H9 (cell line): Measurements from ENCODE around the gene JMJD1C. TPM values are rescaled to one million over a fixed set of nuclear protein-coding genes. Genes with fewer than 3 reads are reported as not detected.

Experiments used
- DNase-seq: peaks from one replicate; pipeline ENCODE4 v3.0.0-alpha.2; 2017
- H2AFZ ChIP-seq: one replicate; pipeline ENCODE4 v1.6.1; 2013; ENCODE audit warnings: mild to moderate bottlenecking, low read length, control low read depth, moderate library complexity
- H2AK5ac ChIP-seq: 2 replicates; pipeline ENCODE4 v1.6.1; 2013; ENCODE audit warnings: low read length, control low read depth, mixed read lengths; ENCODE audit not compliant: insufficient read length
- H2BK120ac ChIP-seq: one replicate; pipeline ENCODE4 v1.6.1; 2013; ENCODE audit warnings: low read depth, mild to moderate bottlenecking, low read length, control low read depth, inconsistent platforms; ENCODE audit not compliant: poor library complexity, severe bottlenecking
- H2BK12ac ChIP-seq: 2 replicates; pipeline ENCODE4 v1.6.1; 2013; ENCODE audit warnings: low read length, control low read depth, mixed read lengths, low read depth; ENCODE audit not compliant: insufficient read length
- H2BK15ac ChIP-seq: 2 replicates; pipeline ENCODE4 v1.6.1; 2013; ENCODE audit warnings: low read depth, low read length, control low read depth
- H2BK20ac ChIP-seq: one replicate; pipeline ENCODE4 v1.6.1; 2013; ENCODE audit warnings: low read depth, mild to moderate bottlenecking, low read length, control low read depth, inconsistent platforms; ENCODE audit not compliant: poor library complexity, severe bottlenecking
- H2BK5ac ChIP-seq: 2 replicates; pipeline ENCODE4 v1.6.1; 2013; ENCODE audit warnings: low read length, control low read depth, mixed read lengths; ENCODE audit not compliant: insufficient read length
- H3K14ac ChIP-seq: 2 replicates; pipeline ENCODE4 v1.6.1; 2013; ENCODE audit warnings: low read length, control low read depth; ENCODE audit not compliant: insufficient read depth
- H3K18ac ChIP-seq: 2 replicates; pipeline ENCODE4 v1.6.1; 2013; ENCODE audit warnings: low read depth, mild to moderate bottlenecking, mixed read lengths, low read length, control low read depth; ENCODE audit not compliant: insufficient read length
- H3K23ac ChIP-seq: 2 replicates; pipeline ENCODE4 v1.6.1; 2013; ENCODE audit warnings: low read length, control low read depth, mixed read lengths, low read depth; ENCODE audit not compliant: insufficient read length
- H3K23me2 ChIP-seq: 2 replicates; pipeline ENCODE4 v1.6.1; 2013; ENCODE audit warnings: low read depth, mild to moderate bottlenecking, mixed read lengths, low read length, control low read depth; ENCODE audit not compliant: insufficient read length, poor library complexity, severe bottlenecking
- H3K27ac ChIP-seq: 2 replicates; pipeline ENCODE4 v1.5.1; 2013; ENCODE audit warnings: low read length, control low read depth, mixed read lengths, low read depth; ENCODE audit not compliant: insufficient read length
- H3K27me3 ChIP-seq: 2 replicates; pipeline ENCODE4 v1.6.1; 2013; ENCODE audit warnings: low read length, control low read depth, inconsistent platforms; ENCODE audit not compliant: insufficient read depth
- H3K4ac ChIP-seq: 2 replicates; pipeline ENCODE4 v1.6.1; 2013; ENCODE audit warnings: low read depth, mild to moderate bottlenecking, control low read depth, inconsistent platforms, low read length, moderate library complexity
- H3K4me1 ChIP-seq: 2 replicates; pipeline ENCODE4 v1.6.1; 2013; ENCODE audit warnings: low read length, control low read depth, inconsistent platforms; ENCODE audit not compliant: insufficient read depth
- H3K4me2 ChIP-seq: 2 replicates; pipeline ENCODE4 v1.6.1; 2013; ENCODE audit warnings: low read length, control low read depth, mixed read lengths; ENCODE audit not compliant: insufficient read length, insufficient read depth
- H3K56ac ChIP-seq: 2 replicates; pipeline ENCODE4 v1.6.1; 2013; ENCODE audit warnings: low read depth, mild to moderate bottlenecking, mixed read lengths, low read length, control low read depth; ENCODE audit not compliant: insufficient read length
- H3K79me1 ChIP-seq: 2 replicates; pipeline ENCODE4 v1.6.1; 2013; ENCODE audit warnings: low read depth, mild to moderate bottlenecking, moderate library complexity, low read length, control low read depth, inconsistent platforms; ENCODE audit not compliant: insufficient read depth, poor library complexity, severe bottlenecking
- H3K79me2 ChIP-seq: 2 replicates; pipeline ENCODE4 v1.6.1; 2013; ENCODE audit warnings: low read length, control low read depth, inconsistent platforms; ENCODE audit not compliant: insufficient read depth
- H3K9ac ChIP-seq: 2 replicates; pipeline ENCODE4 v1.6.1; 2013; ENCODE audit warnings: low read length, control low read depth, mixed read lengths; ENCODE audit not compliant: insufficient read length; ENCODE audit errors: extremely low read depth
- H3K9me3 ChIP-seq: one replicate; pipeline ENCODE4 v1.6.1; 2013; ENCODE audit warnings: low read depth, low read length, inconsistent platforms; ENCODE audit not compliant: control insufficient read depth
- H3T11ph ChIP-seq: one replicate; pipeline ENCODE4 v1.6.1; 2013; ENCODE audit warnings: mild to moderate bottlenecking, low read length, control low read depth, inconsistent platforms
- H4K20me1 ChIP-seq: one replicate; pipeline ENCODE4 v1.6.1; 2013; ENCODE audit not compliant: control insufficient read depth, insufficient read length, insufficient read depth
- H4K5ac ChIP-seq: 2 replicates; pipeline ENCODE4 v1.6.1; 2013; ENCODE audit warnings: low read depth, mild to moderate bottlenecking, mixed read lengths, low read length, control low read depth; ENCODE audit not compliant: insufficient read length
- H4K8ac ChIP-seq: replicated peaks from 2 replicates; pipeline ENCODE4 v1.6.1; 2013; ENCODE audit warnings: low read length, control low read depth, mixed read lengths, low read depth; ENCODE audit not compliant: insufficient read length
- H4K91ac ChIP-seq: 2 replicates; pipeline ENCODE4 v1.6.1; 2013; ENCODE audit warnings: low read depth, mild to moderate bottlenecking, moderate library complexity, mixed read lengths, low read length, control low read depth; ENCODE audit not compliant: insufficient read length
- H3K27ac Mint-ChIP-seq, 3 experiments: 2 replicates in 2 of 3; 3 replicates in 1 of 3; pipeline ENCODE4 v1.8.0; 2020 to 2021; ENCODE audit warnings: mixed read lengths in 3 of 3, mild to moderate bottlenecking in 1 of 3, moderate library complexity in 1 of 3
- H3K27me3 Mint-ChIP-seq: 2 replicates; pipeline ENCODE4 v1.8.0; 2021; ENCODE audit warnings: low read depth, mild to moderate bottlenecking, moderate library complexity, mixed read lengths
- H3K36me3 Mint-ChIP-seq, 3 experiments: 2 replicates in 2 of 3; 3 replicates in 1 of 3; pipeline ENCODE4 v1.8.0; 2020 to 2021; ENCODE audit warnings: low read depth in 3 of 3, mixed read lengths in 3 of 3; ENCODE audit not compliant: insufficient read depth in 1 of 3
- H3K4me1 Mint-ChIP-seq, 2 experiments: 2 replicates each; pipeline ENCODE4 v1.8.0; 2020; ENCODE audit warnings: mixed read lengths in 2 of 2
- H3K4me3 Mint-ChIP-seq, 2 experiments: 2 replicates in 1 of 2; 3 replicates in 1 of 2; pipeline ENCODE4 v1.8.0; 2020 to 2021; ENCODE audit warnings: mild to moderate bottlenecking in 2 of 2, mixed read lengths in 2 of 2, moderate library complexity in 1 of 2
- H3K9me3 Mint-ChIP-seq, 2 experiments: 2 replicates in 1 of 2; 3 replicates in 1 of 2; pipeline ENCODE4 v1.8.0; 2020; ENCODE audit warnings: mild to moderate bottlenecking in 2 of 2, mixed read lengths in 2 of 2, moderate library complexity in 1 of 2
- CTCF ChIP-seq: fragments of 200-600 bp; sonication (generic); conservative IDR thresholded peaks from 3 replicates; pipeline ENCODE4 v1.8.0; 2021; ENCODE audit warnings: antibody characterized with exemption, mild to moderate bottlenecking
- WGBS: extraction: QIAGEN DNeasy Blood & Tissue Kit; methylation state at CpG from one replicate; pipeline ENCODE4 v1.1.7; 2013; ENCODE audit warnings: missing lambda C conversion rate, low lambda C conversion rate, mixed read lengths; ENCODE audit not compliant: insufficient read length; ENCODE audit errors: extremely low coverage; 5-methylcytosine and 5-hydroxymethylcytosine counted together
- total RNA-seq: library from RNA; stranded (reverse); gene quantifications from 2 replicates; pipeline ENCODE4 v1.2.1, GENCODE V29; 2021

JMJD1C gene
- total RNA-seq, 1 experiment from 2014 or later, result 200 TPM

GRCh38 chr10:63250032-63250431, 215.7 kb downstream of the JMJD1C start:
- DNase-seq, result no peak
- Mint-ChIP-seq H3K27ac (no peak overlapping the region), H3K27me3 (no peaks in the 10 kb centered on the region), H3K9me3 (peaks cover 10 to 16% of the 10 kb centered on the region in 2 experiments), H3K36me3 (peaks cover 40 to 49% (median 45%) of the 10 kb centered on the region in 3 experiments), H3K4me3 (no peak overlapping the region), H3K4me1 (peaks cover 40 to 41% of the 10 kb centered on the region in 2 experiments)
- H4K5ac ChIP-seq, result no peak overlapping the region
- no peak overlapping the region for H2BK15ac ChIP-seq
- H2BK12ac ChIP-seq, result no peak overlapping the region
- H3K23me2 ChIP-seq, result no peaks in the 10 kb centered on the region
- H3T11ph ChIP-seq, result no peak overlapping the region
- H2BK20ac ChIP-seq, result no peak overlapping the region
- no peak overlapping the region for H2AFZ ChIP-seq
- no peak overlapping the region for H2AK5ac ChIP-seq
- H2BK5ac ChIP-seq, result no peak overlapping the region
- H3K79me1 ChIP-seq, result no peaks in the 10 kb centered on the region
- no peak overlapping the region for H3K4ac ChIP-seq
- no peak overlapping the region for H3K14ac ChIP-seq
- H3K27me3 ChIP-seq, result no peaks in the 10 kb centered on the region
- H3K4me2 ChIP-seq, result no peak overlapping the region
- H3K9me3 ChIP-seq, result no peaks in the 10 kb centered on the region
- H3K18ac ChIP-seq, result no peak overlapping the region
- no peak overlapping the region for H3K23ac ChIP-seq
- no peak overlapping the region for H3K9ac ChIP-seq
- TF ChIP-seq CTCF, result no peak
- H4K8ac ChIP-seq, result no peak overlapping the region
- no peak overlapping the region for H3K27ac ChIP-seq
- H3K4me1 ChIP-seq, result no peaks in the 10 kb centered on the region; the same call in 1 of the 2 replicates
- no peak overlapping the region for H4K91ac ChIP-seq
- H3K56ac ChIP-seq, result no peak overlapping the region
- WGBS, result no CpG with 5 or more reads among the region's 2 CpGs
- H4K20me1 ChIP-seq, result no peaks in the 10 kb centered on the region
- H3K79me2 ChIP-seq, result peaks cover 83% of the 10 kb centered on the region
- no peak overlapping the region for H2BK120ac ChIP-seq
